Upper lobe of right lung (tissue), 1 donor: ENCODE measurements around the gene AP3S2. TPM values are rescaled to one million over a fixed set of nuclear protein-coding genes. Genes with fewer than 3 reads are reported as not detected.

Experiments used
- ATAC-seq: fragments of 200-7000 bp; cut with Tn5 transposase; one replicate; pipeline ENCODE4 v1.9.1; 2020; ENCODE audit warnings: mild to moderate bottlenecking, moderate library complexity
- DNase-seq: peaks from one replicate; pipeline ENCODE4 v3.0.0-alpha.2; 2020
- H3K27ac ChIP-seq: fragments of 200-600 bp; one replicate; pipeline ENCODE4 v1.8.0; 2022
- H3K27me3 ChIP-seq: fragments of 200-600 bp; one replicate; pipeline ENCODE4 v1.8.0; 2022; ENCODE audit warnings: mild to moderate bottlenecking
- H3K36me3 ChIP-seq: fragments of 200-600 bp; one replicate; pipeline ENCODE4 v1.8.0; 2022
- H3K4me1 ChIP-seq: fragments of 200-600 bp; one replicate; pipeline ENCODE4 v1.8.0; 2022
- H3K4me3 ChIP-seq: fragments of 200-600 bp; one replicate; pipeline ENCODE4 v1.8.0; 2022; ENCODE audit warnings: mild to moderate bottlenecking
- H3K9me3 ChIP-seq: fragments of 200-600 bp; one replicate; pipeline ENCODE4 v1.8.0; 2022
- CTCF ChIP-seq: fragments of 200-600 bp; IDR thresholded peaks from one replicate; pipeline ENCODE4 v1.8.0; 2022; ENCODE audit warnings: antibody characterized with exemption
- intact Hi-C: fragments of 100-400 bp; cut with DNase I; formaldehyde crosslinking; loops from one replicate; pipeline ENCODE4 v1.11.0; 2022
- microRNA-seq: library from miRNA; unstranded; fragments of <30 nt; microRNA quantifications from one replicate; pipeline ENCODE4 v1.2.0, GENCODE V29; 2020; ENCODE audit warnings: borderline microRNAs expressed
- total RNA-seq: library from RNA; stranded (reverse); fragmentation: NEBNext Ultra II Directional; extraction: Animal tissue kit (Norgen Biotek cat#: 25700); gene quantifications from one replicate; pipeline ENCODE4 v1.2.1, GENCODE V29; 2021
- donor health status: DM: no; HTN: yes; CAD: no; lungs with severe emphysema.

Gene AP3S2
- total RNA-seq, 1 donor from 2014 or later: 32.1 TPM

DNA sequence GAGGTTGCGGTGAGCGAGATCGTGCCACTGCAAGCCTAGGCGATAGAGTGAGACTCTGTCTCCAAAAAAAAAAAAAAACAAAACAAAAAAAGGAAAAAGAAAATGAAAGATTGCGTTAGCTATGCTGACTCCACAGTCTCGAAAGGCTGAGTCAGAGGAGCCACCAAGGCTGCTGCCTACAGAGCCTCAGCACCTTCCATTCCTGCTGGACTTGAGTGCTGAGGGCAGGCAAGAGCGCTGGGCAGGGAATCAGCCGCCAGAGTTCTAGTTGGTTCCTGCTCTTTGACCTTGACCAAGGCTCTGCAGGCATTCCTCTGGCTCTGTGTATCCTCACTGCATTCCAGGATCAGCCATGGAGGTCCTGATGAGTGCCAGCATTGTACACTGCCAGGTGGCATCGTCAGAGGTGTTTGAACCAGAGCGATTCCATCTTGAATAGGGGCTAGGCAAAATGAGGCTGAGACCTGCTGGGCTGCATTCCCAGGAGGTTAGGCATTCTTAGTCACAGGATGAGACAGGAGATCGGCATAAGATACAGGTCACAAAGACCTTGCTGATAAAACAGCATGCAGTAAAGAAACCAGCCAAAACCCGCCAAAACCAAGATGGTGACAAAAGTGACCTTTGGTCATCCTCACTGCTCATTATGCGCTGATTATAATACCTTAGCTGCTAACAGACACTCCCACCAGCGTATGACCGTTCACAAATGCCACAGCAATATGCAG is 111.7 kb downstream of the AP3S2 start:
- ATAC-seq (peak; percentile 13), DNase-seq (no peak)
- Histone ChIP-seq H3K27me3 (no peaks in the 10 kb centered on the region), H3K9me3 (no peaks in the 10 kb centered on the region), H3K36me3 (no peaks in the 10 kb centered on the region), H3K4me3 (no peak overlapping the region), H3K27ac (no peak overlapping the region), H3K4me1 (no peaks in the 10 kb centered on the region)
- no peak for TF ChIP-seq CTCF
- intact Hi-C loops: no loop called here

GRCh38 chr15:89781055-89781454 is 112.7 kb downstream of the AP3S2 start:
- DNase-seq: no peak
- intact Hi-C loops: no loop called here
- peak; percentile 8 for ATAC-seq
- Histone ChIP-seq H3K27me3 (no peaks in the 10 kb centered on the region), H3K4me1 (peaks cover 2% of the 10 kb centered on the region), H3K36me3 (no peaks in the 10 kb centered on the region), H3K27ac (no peak overlapping the region), H3K4me3 (no peak overlapping the region), H3K9me3 (no peaks in the 10 kb centered on the region)
- TF ChIP-seq CTCF: no peak

DNA sequence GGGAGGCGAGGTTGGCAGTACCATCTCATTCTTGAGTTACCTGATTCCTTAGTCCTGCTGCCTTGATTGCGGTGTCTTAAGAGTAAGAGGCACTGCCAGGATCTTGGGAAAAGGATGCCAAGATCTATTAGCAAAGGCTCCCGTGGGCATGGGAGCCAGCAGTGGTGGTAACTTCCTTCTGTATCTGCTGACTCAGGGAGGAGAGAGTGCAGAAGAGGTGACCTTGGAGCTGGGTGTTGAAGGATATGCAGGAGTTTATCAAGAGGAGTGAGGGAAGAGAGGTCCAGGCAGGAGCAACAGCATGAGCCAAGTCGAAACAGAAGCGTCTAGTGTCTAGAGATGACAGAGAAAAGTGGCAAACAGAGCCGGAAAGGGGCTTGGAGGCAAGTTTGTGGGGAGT is 113.2 kb downstream of the AP3S2 start:
- Histone ChIP-seq H3K27ac (no peak overlapping the region), H3K36me3 (no peaks in the 10 kb centered on the region), H3K4me3 (no peak overlapping the region), H3K9me3 (no peaks in the 10 kb centered on the region), H3K27me3 (no peaks in the 10 kb centered on the region), H3K4me1 (peaks cover 4% of the 10 kb centered on the region)
- ATAC-seq (no peak), DNase-seq (no peak)
- intact Hi-C loops: no loop called here
- no peak for TF ChIP-seq CTCF

Small RNA genes lying within 50 kb of the gene (microRNA-seq; reads per million reads assigned to microRNA genes)
- gene MIR5009: not detected
- gene MIR5094: not detected

Other genes with a start within 250 kb of the AP3S2 start
- 2.1 TPM for gene KIF7, start 238.5 kb downstream of the AP3S2 start, total RNA-seq
- 1.1 TPM for gene PLIN1, start 214.6 kb downstream of the AP3S2 start, total RNA-seq
- 9.1 TPM for gene PEX11A, start 203.2 kb downstream of the AP3S2 start, total RNA-seq
- not detected for gene WDR93, start 203.2 kb downstream of the AP3S2 start, total RNA-seq
- gene MESP1, start 142.7 kb downstream of the AP3S2 start, total RNA-seq: 4.9 TPM
- gene MESP2, start 117.7 kb downstream of the AP3S2 start, total RNA-seq: not detected
- gene ANPEP, start 79.1 kb downstream of the AP3S2 start, total RNA-seq: 42.6 TPM
- 30.5 TPM for gene ARPIN, start 19.0 kb upstream of the AP3S2 start, total RNA-seq
- gene ZNF710, start 107.3 kb upstream of the AP3S2 start, total RNA-seq: 47.9 TPM
- gene IDH2, start 208.5 kb upstream of the AP3S2 start, total RNA-seq: 43.1 TPM